NCI-H82 (cell line): ENCODE results near the gene NETO2.
"Not testable (repeated sequence)": the region's sequence is repeated elsewhere in the genome, so short reads cannot be mapped to it uniquely, and the experiment has no call there.

Source experiments
- DNase-seq: peaks from one replicate; lab custom pipeline; 2025; lab: John Stamatoyannopoulos, UW

The NETO2 gene

GRCh38 chr16:47065766-47066688, 77.7 kb downstream of the NETO2 start:
- DNase-seq, result no peak

GRCh38 chr16:47064775-47065174, 79.0 kb downstream of the NETO2 start:
- DNase-seq, result no peak

GRCh38 chr16:47063011-47063724, 80.6 kb downstream of the NETO2 start:
- no peak for DNase-seq

GRCh38 chr16:47061204-47061603, 82.5 kb downstream of the NETO2 start:
- no peak for DNase-seq

GRCh38 chr16:47060596-47060995, 83.1 kb downstream of the NETO2 start:
- no peak for DNase-seq

- DNase-seq, result no peak
Measured at GRCh38 chr16:47059991-47060390, 83.8 kb downstream of the NETO2 start.

- DNase-seq, result not testable (repeated sequence)
Measured at GRCh38 chr16:47059130-47059529, 84.6 kb downstream of the NETO2 start.

- peak; percentile 19 for DNase-seq
Measured at GRCh38 chr16:47058295-47059086, 85.3 kb downstream of the NETO2 start.

- no peak for DNase-seq
Measured at GRCh38 chr16:47057630-47057993, 86.1 kb downstream of the NETO2 start.

GRCh38 chr16:47056688-47057629, 86.8 kb downstream of the NETO2 start:
- no peak for DNase-seq

GRCh38 chr16:47056061-47056460, 87.7 kb downstream of the NETO2 start:
- DNase-seq, result not testable (repeated sequence)

GRCh38 chr16:47055136-47055885, 88.4 kb downstream of the NETO2 start:
- no peak for DNase-seq

- no peak for DNase-seq
Measured at GRCh38 chr16:47054306-47054705, 89.4 kb downstream of the NETO2 start.

GRCh38 chr16:47053895-47054294, 89.8 kb downstream of the NETO2 start:
- DNase-seq, result no peak

- DNase-seq, result no peak
Measured at GRCh38 chr16:47052666-47053640, 90.8 kb downstream of the NETO2 start.

- DNase-seq, result no peak
Measured at GRCh38 chr16:47051031-47051430, 92.7 kb downstream of the NETO2 start.

- no peak for DNase-seq
Measured at GRCh38 chr16:47049901-47050583, 93.7 kb downstream of the NETO2 start.

GRCh38 chr16:47047524-47048203, 96.1 kb downstream of the NETO2 start:
- DNase-seq, result no peak
